Uterus (tissue), 2 donors: Measurements from ENCODE around the gene FAM78A.

Experiments used
- POLR2A ChIP-seq, 2 donors: fragments of 450-650 bp; IDR thresholded peaks; one replicate each; pipeline ENCODE4 v1.6.1; 2016; ENCODE audit warnings: antibody characterized with exemption in 2 of 2, mild to moderate bottlenecking in 1 of 2, moderate library complexity in 1 of 2
- TF ChIP-seq, protein P1 (sequence below), 4 experiments: fragments of 200-600 bp in 2 of 4; fragments of 450-650 bp in 2 of 4; sonication (generic) in 2 of 4; IDR thresholded peaks; one replicate each; pipeline ENCODE4 v1.5.1; 2016 to 2019; ENCODE audit warnings: antibody characterized with exemption in 4 of 4, mild to moderate bottlenecking in 2 of 4, moderate library complexity in 1 of 4

DNA sequence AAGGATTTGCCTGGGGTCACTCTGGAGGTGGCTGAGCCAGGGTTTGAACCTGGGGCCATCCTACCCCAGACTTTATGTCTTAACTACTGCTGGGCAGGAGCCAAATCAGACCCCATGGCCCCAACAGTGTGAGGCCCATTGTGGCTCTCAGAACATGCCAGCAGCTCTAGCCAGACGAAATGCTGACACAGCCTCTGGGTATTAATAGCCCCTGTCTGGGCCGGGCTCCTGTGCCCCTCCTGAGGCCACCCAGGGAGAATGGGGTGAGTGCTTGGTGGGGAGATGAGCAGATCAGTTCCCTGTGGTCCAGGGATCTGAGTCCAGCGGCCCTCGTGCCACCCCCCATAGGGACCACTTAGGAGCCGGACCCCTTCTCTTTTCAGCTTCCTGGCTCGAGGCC is 11.0 kb upstream of the FAM78A start:
- TF ChIP-seq, protein P1, sequence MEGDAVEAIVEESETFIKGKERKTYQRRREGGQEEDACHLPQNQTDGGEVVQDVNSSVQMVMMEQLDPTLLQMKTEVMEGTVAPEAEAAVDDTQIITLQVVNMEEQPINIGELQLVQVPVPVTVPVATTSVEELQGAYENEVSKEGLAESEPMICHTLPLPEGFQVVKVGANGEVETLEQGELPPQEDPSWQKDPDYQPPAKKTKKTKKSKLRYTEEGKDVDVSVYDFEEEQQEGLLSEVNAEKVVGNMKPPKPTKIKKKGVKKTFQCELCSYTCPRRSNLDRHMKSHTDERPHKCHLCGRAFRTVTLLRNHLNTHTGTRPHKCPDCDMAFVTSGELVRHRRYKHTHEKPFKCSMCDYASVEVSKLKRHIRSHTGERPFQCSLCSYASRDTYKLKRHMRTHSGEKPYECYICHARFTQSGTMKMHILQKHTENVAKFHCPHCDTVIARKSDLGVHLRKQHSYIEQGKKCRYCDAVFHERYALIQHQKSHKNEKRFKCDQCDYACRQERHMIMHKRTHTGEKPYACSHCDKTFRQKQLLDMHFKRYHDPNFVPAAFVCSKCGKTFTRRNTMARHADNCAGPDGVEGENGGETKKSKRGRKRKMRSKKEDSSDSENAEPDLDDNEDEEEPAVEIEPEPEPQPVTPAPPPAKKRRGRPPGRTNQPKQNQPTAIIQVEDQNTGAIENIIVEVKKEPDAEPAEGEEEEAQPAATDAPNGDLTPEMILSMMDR (IDR thresholded peaks at IDR 0.05), result no peak
- TF ChIP-seq POLR2A (IDR thresholded peaks at IDR 0.05), result no peak
